Stomach (tissue), 9 donors: ENCODE data around the gene BEST1. TPM values are rescaled to one million over a fixed set of nuclear protein-coding genes. Genes with fewer than 3 reads are reported as not detected.
A peak's percentile ranks its signal among the peaks of the same experiment; 100 is the strongest.

ENCODE experiments used
- DNase-seq, 2 donors: peaks; one replicate each; pipeline versions ENCODE4 v3.0.0 to v3.0.0-alpha.2; 2013 to 2019
- H3K27ac ChIP-seq, 5 donors: fragments of 200-600 bp in 4 of 5; sonication (generic) in 4 of 5; one replicate each; pipeline ENCODE4 v1.5.1; 2013 to 2019; ENCODE audit warnings: mild to moderate bottlenecking in 1 of 5, moderate library complexity in 1 of 5
- H3K27me3 ChIP-seq, 3 donors: fragments of 200-600 bp; sonication (generic); one replicate each; pipeline ENCODE4 v1.5.1; 2017 to 2019; ENCODE audit warnings: mixed run types in 1 of 3
- H3K36me3 ChIP-seq, 4 donors: fragments of 200-600 bp; sonication (generic); 1 replicate in 3 of 4; 2 replicates in 1 of 4; pipeline ENCODE4 v1.5.1; 2016 to 2019
- H3K4me1 ChIP-seq, 4 donors: fragments of 200-600 bp; sonication (generic); one replicate each; pipeline ENCODE4 v1.5.1; 2016 to 2019
- H3K4me3 ChIP-seq, 4 donors: fragments of 200-600 bp; sonication (generic) in 3 of 4; one replicate each; pipeline ENCODE4 v1.5.1; 2016 to 2019; ENCODE audit warnings: mild to moderate bottlenecking in 1 of 4
- H3K9me3 ChIP-seq, 4 donors: fragments of 200-600 bp; sonication (generic); one replicate each; pipeline ENCODE4 v1.5.1; 2016 to 2019
- CTCF ChIP-seq, 7 experiments: fragments of 450-650 bp in 4 of 7; fragments of 200-600 bp in 3 of 7; sonication (generic) in 3 of 7; IDR thresholded peaks; one replicate each; pipeline ENCODE4 v1.5.1; 2016 to 2019; ENCODE audit warnings: antibody characterized with exemption in 7 of 7, control low read depth in 2 of 7, mild to moderate bottlenecking in 1 of 7
- EP300 ChIP-seq: sonication (generic); formaldehyde crosslinking; IDR thresholded peaks from one replicate; pipeline ENCODE4 v1.6.1; 2017; ENCODE audit warnings: antibody characterized with exemption
- POLR2A ChIP-seq, 4 donors: fragments of 450-650 bp; IDR thresholded peaks; one replicate each; pipeline ENCODE4 v1.6.1; 2016; ENCODE audit warnings: antibody characterized with exemption in 4 of 4, control low read depth in 2 of 4, mild to moderate bottlenecking in 1 of 4, moderate library complexity in 1 of 4
- POLR2AphosphoS5 ChIP-seq, 3 donors: sonication (generic); formaldehyde crosslinking; IDR thresholded peaks; one replicate each; pipeline ENCODE4 v1.6.1; 2016; ENCODE audit warnings: antibody characterized with exemption in 3 of 3
- WGBS, 5 donors: extraction: QIAGEN DNeasy Blood & Tissue Kit in 3 of 5; methylation state at CpG; one replicate each; pipeline versions ENCODE4 v1.1.5 to v1.1.7; 2013 to 2018; 5-methylcytosine and 5-hydroxymethylcytosine counted together
- intact Hi-C: fragments of 100-400 bp; cut with DNase I; formaldehyde crosslinking; loops from one replicate; pipeline ENCODE4 v1.15.1; 2023; ENCODE audit warnings: low total_unique reads
- polyA plus RNA-seq, 3 donors: library from polyadenylated mRNA; stranded (reverse); fragments of 200-250 nt; gene quantifications; one replicate each; pipeline ENCODE4 v1.2.3, GENCODE V29; 2013
- total RNA-seq, 5 donors: library from RNA; depleted of rRNA; stranded (reverse); fragments of >200 nt; gene quantifications; one replicate each; pipeline versions ENCODE4 v1.1.0 to v1.2.3, GENCODE V29; 2014 to 2016
- donor health status: healthy with polysubstance abuse.
- donor health status: Bipolar disorder and iron deficiency.
- donor health status: healthy.

Gene BEST1
- total and polyA plus RNA-seq, 8 donors, result 1.2 to 27.4 (median 3.7) TPM; not detected in 1

GRCh38 chr11:61973476-61974162, 23.5 kb downstream of the BEST1 start:
- Histone ChIP-seq H3K4me3 (peak overlapping the region in 1 of 4 donors; percentile 4), H3K36me3 (no peaks in the 10 kb centered on the region), H3K27ac (peak overlapping the region; percentile 87 to 100 (median 99)), H3K4me1 (peaks cover 90 to 100% (median 94%) of the 10 kb centered on the region in 4 donors), H3K27me3 (no peaks in the 10 kb centered on the region), H3K9me3 (no peaks in the 10 kb centered on the region)
- intact Hi-C loops, result no loop called here
- 50 to 57% (median 53%) methylated on average over 10 of the region's 10 CpGs for WGBS, 5 donors
- peak in 1 of 2 donors; percentile 49 for DNase-seq
- TF ChIP-seq EP300 (no peak), POLR2A (IDR thresholded peaks at IDR 0.05) (no peak), POLR2AphosphoS5 (IDR thresholded peaks at IDR 0.05) (no peak), CTCF (IDR thresholded peaks at IDR 0.05) (no peak)

DNA sequence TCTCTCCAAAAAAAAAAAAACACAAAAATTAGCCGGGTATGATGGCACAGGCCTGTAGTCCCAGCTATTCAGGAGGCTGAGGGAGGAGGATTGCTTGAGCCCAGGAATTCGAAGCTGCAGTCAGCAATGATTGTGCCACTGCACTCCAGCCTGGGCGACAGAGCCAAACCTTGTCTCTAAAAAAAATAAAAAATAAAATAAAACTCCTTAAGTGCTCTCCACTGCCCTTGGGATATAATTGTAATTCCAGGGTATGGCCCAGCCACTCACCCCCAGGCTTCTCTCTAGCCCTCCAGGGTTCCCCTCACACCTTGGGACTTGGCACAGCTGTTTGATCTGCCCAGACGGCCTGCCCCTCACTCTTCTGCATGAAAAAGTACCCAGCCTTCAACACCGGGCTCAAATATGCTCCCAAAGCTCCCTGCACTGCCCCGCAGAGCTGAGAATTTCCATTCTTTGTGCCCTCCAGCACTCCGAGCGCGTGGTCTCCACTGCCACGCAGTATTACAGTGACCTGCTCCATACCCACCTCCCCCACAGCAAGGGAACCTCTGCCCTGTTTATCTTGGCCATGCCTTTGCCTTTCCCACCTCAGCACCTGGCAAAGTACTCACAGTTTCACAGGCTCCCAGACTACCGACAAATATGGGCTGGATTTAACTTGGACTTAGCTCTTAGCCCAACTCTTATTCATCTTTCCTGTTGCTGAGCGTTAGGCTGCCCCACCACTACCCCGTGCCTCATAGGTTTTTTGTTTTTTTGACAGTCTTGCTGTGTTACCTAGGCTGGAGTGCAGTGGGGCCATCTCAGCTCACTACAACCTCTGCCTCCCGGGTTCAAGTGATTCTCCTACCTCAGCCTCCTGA, 24.8 kb downstream of the BEST1 start:
- TF ChIP-seq CTCF (IDR thresholded peaks at IDR 0.05), result no peak
- TF ChIP-seq POLR2AphosphoS5 (IDR thresholded peaks at IDR 0.05), result peak in 2 of 3 donors; percentile 69 to 73
- intact Hi-C loops, result no loop called here
- no peaks in the 10 kb centered on the region for H3K9me3 ChIP-seq
- DNase-seq, result peak; percentile 80 to 82
- H3K27ac ChIP-seq, result peak overlapping the region; percentile 85 to 100 (median 99)
- H3K36me3 ChIP-seq, result no peaks in the 10 kb centered on the region
- H3K4me3 ChIP-seq, result no peak overlapping the region
- H3K27me3 ChIP-seq, result no peaks in the 10 kb centered on the region
- peaks cover 88 to 100% (median 92%) of the 10 kb centered on the region in 4 donors for H3K4me1 ChIP-seq
- 30 to 56% (median 35%) methylated on average over 14 of the region's 14 CpGs for WGBS, 5 donors

DNA sequence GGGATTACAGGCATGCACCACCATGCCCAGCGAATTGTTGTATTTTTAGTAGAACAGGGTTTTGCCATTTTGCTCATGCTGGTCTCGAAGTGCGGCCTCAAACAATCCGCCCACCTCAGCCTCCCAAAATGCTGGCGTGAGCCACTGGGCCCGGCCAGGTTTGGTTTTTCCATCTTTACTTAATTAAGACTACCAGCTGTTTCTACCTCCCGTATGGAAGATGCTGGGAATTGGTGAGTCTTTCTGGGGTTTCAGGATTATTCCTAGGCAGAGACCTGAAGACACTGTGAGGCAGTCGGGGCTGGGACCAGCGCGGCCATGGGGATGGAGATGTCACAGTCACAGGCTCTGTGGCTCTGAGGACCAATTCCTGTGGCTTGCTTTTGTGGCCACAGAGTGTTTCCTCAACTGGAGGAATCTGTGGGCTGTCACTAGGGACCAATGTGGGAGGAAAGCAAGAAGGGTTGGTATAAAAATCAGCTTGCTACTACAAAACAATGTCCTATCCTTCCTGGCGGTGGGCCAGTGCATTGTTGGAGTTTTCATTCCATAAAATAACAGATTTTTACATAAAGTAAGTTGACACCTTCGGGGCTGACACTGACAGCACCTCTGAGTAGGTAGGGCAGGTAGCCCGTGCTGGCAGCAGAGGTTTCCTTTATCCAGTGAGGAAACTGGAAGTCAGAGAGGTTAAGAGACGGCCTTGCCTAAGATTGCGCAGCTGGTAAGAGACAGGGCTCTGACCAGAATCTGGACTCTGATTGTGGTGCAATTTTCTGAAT, 25.7 kb downstream of the BEST1 start:
- Histone ChIP-seq H3K9me3 (no peaks in the 10 kb centered on the region), H3K4me1 (peaks cover 80 to 92% (median 84%) of the 10 kb centered on the region in 4 donors), H3K4me3 (peak overlapping the region in 2 of 4 donors; percentile 7 to 10), H3K27me3 (no peaks in the 10 kb centered on the region), H3K27ac (peak overlapping the region; percentile 85 to 100 (median 99)), H3K36me3 (no peaks in the 10 kb centered on the region)
- TF ChIP-seq POLR2A (IDR thresholded peaks at IDR 0.05) (no peak), EP300 (no peak), POLR2AphosphoS5 (IDR thresholded peaks at IDR 0.05) (no peak), CTCF (IDR thresholded peaks at IDR 0.05) (no peak)
- DNase-seq, result no peak
- intact Hi-C loops, result no loop called here
- 68 to 76% (median 69%) methylated on average over 15 of the region's 15 CpGs for WGBS, 5 donors

DNA sequence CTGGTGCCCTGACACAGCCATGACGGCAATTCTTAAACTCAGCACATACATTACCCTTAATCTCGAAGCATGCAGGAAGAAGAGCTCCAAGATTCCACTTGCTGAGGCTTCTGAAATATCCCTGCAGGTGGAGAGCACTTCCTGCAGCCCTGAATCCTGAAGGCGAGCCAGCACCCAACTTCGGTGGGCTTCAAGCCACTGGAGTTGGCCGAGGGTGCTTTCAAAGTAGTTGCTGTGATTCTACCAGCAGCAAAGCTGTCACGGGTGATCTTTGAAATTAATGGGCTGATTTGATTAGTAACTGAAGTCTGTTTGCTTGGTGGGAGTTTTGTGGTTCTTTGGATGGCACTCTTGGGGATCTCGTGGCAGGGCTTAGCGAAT, 26.3 kb downstream of the BEST1 start:
- Histone ChIP-seq H3K36me3 (no peaks in the 10 kb centered on the region), H3K9me3 (no peaks in the 10 kb centered on the region), H3K27me3 (no peaks in the 10 kb centered on the region), H3K4me3 (no peak overlapping the region), H3K27ac (peak overlapping the region; percentile 85 to 100 (median 99)), H3K4me1 (peaks cover 74 to 86% (median 78%) of the 10 kb centered on the region in 4 donors)
- intact Hi-C loops, result no loop called here
- no peak for TF ChIP-seq POLR2A (IDR thresholded peaks at IDR 0.05)
- TF ChIP-seq EP300, result no peak
- no peak for TF ChIP-seq POLR2AphosphoS5 (IDR thresholded peaks at IDR 0.05)
- TF ChIP-seq CTCF (IDR thresholded peaks at IDR 0.05), result no peak
- DNase-seq, result no peak
- WGBS, 5 donors, result 76 to 81% (median 79%) methylated on average over 8 of the region's 8 CpGs
